Suprapubic skin (tissue), 4 donors: ENCODE results near the gene EFCAB8. TPM values are rescaled to one million over a fixed set of nuclear protein-coding genes. Genes with fewer than 3 reads are reported as not detected.
"Not testable (repeated sequence)": the region's sequence is repeated elsewhere in the genome, so short reads cannot be mapped to it uniquely, and the experiment has no call there.

Experiments used
- DNase-seq, 2 donors: peaks; one replicate each; pipeline ENCODE4 v3.0.0-alpha.2; 2019; ENCODE audit warnings: low spot score in 2 of 2
- H3K27ac ChIP-seq: fragments of 200-600 bp; sonication (generic); one replicate; pipeline ENCODE4 v1.5.1; 2019
- H3K27me3 ChIP-seq: fragments of 200-600 bp; sonication (generic); one replicate; pipeline ENCODE4 v1.5.1; 2019
- H3K36me3 ChIP-seq: fragments of 200-600 bp; sonication (generic); one replicate; pipeline ENCODE4 v1.5.1; 2019
- H3K4me1 ChIP-seq: fragments of 200-600 bp; sonication (generic); one replicate; pipeline ENCODE4 v1.5.1; 2019
- H3K4me3 ChIP-seq: fragments of 200-600 bp; sonication (generic); one replicate; pipeline ENCODE4 v1.5.1; 2019; ENCODE audit warnings: mild to moderate bottlenecking
- H3K9me3 ChIP-seq: fragments of 200-600 bp; sonication (generic); one replicate; pipeline ENCODE4 v1.5.1; 2019
- EP300 ChIP-seq: sonication (generic); formaldehyde crosslinking; IDR thresholded peaks from one replicate; pipeline ENCODE4 v1.6.1; 2017; ENCODE audit warnings: antibody characterized with exemption
- POLR2A ChIP-seq, 2 donors: fragments of 450-650 bp; IDR thresholded peaks; one replicate each; pipeline ENCODE4 v1.6.1; 2017; ENCODE audit warnings: antibody characterized with exemption in 2 of 2, mild to moderate bottlenecking in 2 of 2, moderate library complexity in 2 of 2
- POLR2AphosphoS5 ChIP-seq, 3 donors: sonication (generic); formaldehyde crosslinking; IDR thresholded peaks; one replicate each; pipeline ENCODE4 v1.6.1; 2017; ENCODE audit warnings: antibody characterized with exemption in 3 of 3
- WGBS: methylation state at CpG from one replicate; pipeline ENCODE4 v1.1.5; 2018; 5-methylcytosine and 5-hydroxymethylcytosine counted together
- total RNA-seq, 4 donors: library from RNA; depleted of rRNA; stranded (reverse); fragments of >200 nt; gene quantifications; one replicate each; pipeline ENCODE4 v1.1.0, GENCODE V29; 2016
- TF ChIP-seq, protein P1 (sequence below), 2 donors: fragments of 200-600 bp in 1 of 2; fragments of 450-650 bp in 1 of 2; sonication (generic) in 1 of 2; IDR thresholded peaks; one replicate each; pipeline ENCODE4 v1.5.1; 2016 to 2019; ENCODE audit warnings: antibody characterized with exemption in 2 of 2, mild to moderate bottlenecking in 1 of 2, moderate library complexity in 1 of 2

The EFCAB8 gene
- total RNA-seq, 4 donors from 2014 or later: 0.76 to 0.89 TPM; not detected in 2

GRCh38 chr20:32869562-32869961 lies 10.8 kb downstream of the EFCAB8 start:
- Histone ChIP-seq H3K9me3 (no peaks in the 10 kb centered on the region), H3K4me1 (no peaks in the 10 kb centered on the region), H3K27me3 (no peaks in the 10 kb centered on the region), H3K27ac (no peak overlapping the region), H3K4me3 (no peak overlapping the region), H3K36me3 (no peaks in the 10 kb centered on the region)
- no peak for DNase-seq
- TF ChIP-seq, protein P1, sequence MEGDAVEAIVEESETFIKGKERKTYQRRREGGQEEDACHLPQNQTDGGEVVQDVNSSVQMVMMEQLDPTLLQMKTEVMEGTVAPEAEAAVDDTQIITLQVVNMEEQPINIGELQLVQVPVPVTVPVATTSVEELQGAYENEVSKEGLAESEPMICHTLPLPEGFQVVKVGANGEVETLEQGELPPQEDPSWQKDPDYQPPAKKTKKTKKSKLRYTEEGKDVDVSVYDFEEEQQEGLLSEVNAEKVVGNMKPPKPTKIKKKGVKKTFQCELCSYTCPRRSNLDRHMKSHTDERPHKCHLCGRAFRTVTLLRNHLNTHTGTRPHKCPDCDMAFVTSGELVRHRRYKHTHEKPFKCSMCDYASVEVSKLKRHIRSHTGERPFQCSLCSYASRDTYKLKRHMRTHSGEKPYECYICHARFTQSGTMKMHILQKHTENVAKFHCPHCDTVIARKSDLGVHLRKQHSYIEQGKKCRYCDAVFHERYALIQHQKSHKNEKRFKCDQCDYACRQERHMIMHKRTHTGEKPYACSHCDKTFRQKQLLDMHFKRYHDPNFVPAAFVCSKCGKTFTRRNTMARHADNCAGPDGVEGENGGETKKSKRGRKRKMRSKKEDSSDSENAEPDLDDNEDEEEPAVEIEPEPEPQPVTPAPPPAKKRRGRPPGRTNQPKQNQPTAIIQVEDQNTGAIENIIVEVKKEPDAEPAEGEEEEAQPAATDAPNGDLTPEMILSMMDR (IDR thresholded peaks at IDR 0.05): no peak
- TF ChIP-seq POLR2AphosphoS5 (IDR thresholded peaks at IDR 0.05): no peak
- TF ChIP-seq POLR2A (IDR thresholded peaks at IDR 0.05): no peak
- no peak for TF ChIP-seq EP300
- 74% methylated on average over 2 of the region's 2 CpGs for WGBS

GRCh38 chr20:32870526-32870925 lies 11.8 kb downstream of the EFCAB8 start:
- H3K9me3 ChIP-seq, H3K27ac ChIP-seq, H3K27me3 ChIP-seq, H3K4me3 ChIP-seq, DNase-seq, H3K4me1 ChIP-seq, H3K36me3 ChIP-seq: not testable (repeated sequence)
- WGBS: 96% methylated on average over 3 of the region's 3 CpGs

GRCh38 chr20:32870985-32871384 lies 12.3 kb downstream of the EFCAB8 start:
- Histone ChIP-seq H3K27me3 (no peaks in the 10 kb centered on the region), H3K4me3 (no peak overlapping the region), H3K36me3 (no peaks in the 10 kb centered on the region), H3K4me1 (no peaks in the 10 kb centered on the region), H3K27ac (no peak overlapping the region), H3K9me3 (no peaks in the 10 kb centered on the region)
- TF ChIP-seq POLR2AphosphoS5 (IDR thresholded peaks at IDR 0.05) (no peak), POLR2A (IDR thresholded peaks at IDR 0.05) (no peak), EP300 (no peak)
- TF ChIP-seq, protein P1 (IDR thresholded peaks at IDR 0.05): no peak
- 83% methylated on average over 5 of the region's 5 CpGs for WGBS
- DNase-seq: no peak

DNA sequence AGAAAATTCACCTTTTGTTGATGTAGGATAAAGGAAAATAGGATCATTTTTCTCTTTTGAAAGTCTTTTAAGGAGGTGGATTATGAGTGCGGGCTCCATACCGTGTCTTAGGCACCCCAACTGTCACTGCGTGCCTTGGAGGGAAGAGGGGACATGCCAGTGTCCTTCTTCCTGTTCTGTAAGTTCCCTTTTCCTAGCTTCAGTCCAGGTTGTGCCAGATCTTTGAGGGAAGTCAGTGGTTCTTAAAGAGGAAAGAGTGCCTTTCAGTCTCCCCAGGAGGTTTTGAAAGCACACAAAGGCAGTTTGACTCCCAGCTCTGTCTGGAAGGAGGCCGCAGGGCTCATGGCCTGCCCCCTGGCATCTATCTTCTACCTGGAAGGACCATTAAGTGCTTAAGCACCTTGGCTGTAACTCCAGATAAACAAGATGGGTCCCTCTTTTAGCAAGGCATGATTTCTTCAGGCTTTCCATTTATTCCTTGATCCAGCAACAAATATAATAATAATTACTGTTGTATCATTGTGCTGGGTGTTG lies 13.0 kb downstream of the EFCAB8 start:
- no peaks in the 10 kb centered on the region for H3K27me3 ChIP-seq
- no peaks in the 10 kb centered on the region for H3K36me3 ChIP-seq
- no peak for DNase-seq
- no peaks in the 10 kb centered on the region for H3K9me3 ChIP-seq
- H3K4me1 ChIP-seq: no peaks in the 10 kb centered on the region
- H3K4me3 ChIP-seq: no peak overlapping the region
- H3K27ac ChIP-seq: no peak overlapping the region
- TF ChIP-seq EP300 (no peak), POLR2AphosphoS5 (IDR thresholded peaks at IDR 0.05) (no peak), POLR2A (IDR thresholded peaks at IDR 0.05) (no peak)
- TF ChIP-seq, protein P1 (IDR thresholded peaks at IDR 0.05): no peak
- 77% methylated on average over 4 of the region's 4 CpGs for WGBS

DNA sequence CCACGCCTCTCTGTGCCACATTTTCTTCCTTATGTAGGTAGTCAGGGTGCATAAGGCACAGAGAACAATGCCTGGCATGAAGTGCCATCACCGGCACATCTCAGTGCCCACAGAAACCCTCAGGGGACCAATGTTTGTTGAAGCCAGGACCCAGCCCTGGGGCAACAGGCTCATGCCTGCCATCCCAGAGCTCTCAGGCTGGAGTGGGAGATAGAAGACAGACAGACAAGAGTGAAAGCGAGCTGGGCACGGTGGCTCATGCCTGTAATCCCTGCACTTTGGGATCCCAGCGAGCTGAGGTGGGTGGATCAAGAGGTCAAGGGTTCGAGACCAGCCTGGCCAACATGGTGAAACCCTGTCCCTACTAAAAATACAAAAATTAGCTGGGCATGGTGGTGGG lies 13.5 kb downstream of the EFCAB8 start:
- 87% methylated on average over 5 of the region's 6 CpGs for WGBS
- Histone ChIP-seq H3K27ac (no peak overlapping the region), H3K27me3 (no peaks in the 10 kb centered on the region)

More for the DNA sequence above, 13.5 kb downstream of the EFCAB8 start:
- TF ChIP-seq POLR2AphosphoS5 (IDR thresholded peaks at IDR 0.05) (no peak), POLR2A (IDR thresholded peaks at IDR 0.05) (no peak), EP300 (no peak)
- TF ChIP-seq, protein P1 (IDR thresholded peaks at IDR 0.05): no peak
- H3K36me3 ChIP-seq: no peaks in the 10 kb centered on the region
- no peaks in the 10 kb centered on the region for H3K4me1 ChIP-seq
- H3K9me3 ChIP-seq: no peaks in the 10 kb centered on the region
- H3K4me3 ChIP-seq: no peak overlapping the region
- no peak for DNase-seq
